ENCODE data around the gene ANKRD63. TPM values are rescaled to one million over a fixed set of nuclear protein-coding genes. Genes with fewer than 3 reads are reported as not detected.
A peak's percentile ranks its signal among the peaks of the same experiment; 100 is the strongest.

The ANKRD63 gene
- total RNA-seq, 4 donors from 2014 or later, result not detected

DNA sequence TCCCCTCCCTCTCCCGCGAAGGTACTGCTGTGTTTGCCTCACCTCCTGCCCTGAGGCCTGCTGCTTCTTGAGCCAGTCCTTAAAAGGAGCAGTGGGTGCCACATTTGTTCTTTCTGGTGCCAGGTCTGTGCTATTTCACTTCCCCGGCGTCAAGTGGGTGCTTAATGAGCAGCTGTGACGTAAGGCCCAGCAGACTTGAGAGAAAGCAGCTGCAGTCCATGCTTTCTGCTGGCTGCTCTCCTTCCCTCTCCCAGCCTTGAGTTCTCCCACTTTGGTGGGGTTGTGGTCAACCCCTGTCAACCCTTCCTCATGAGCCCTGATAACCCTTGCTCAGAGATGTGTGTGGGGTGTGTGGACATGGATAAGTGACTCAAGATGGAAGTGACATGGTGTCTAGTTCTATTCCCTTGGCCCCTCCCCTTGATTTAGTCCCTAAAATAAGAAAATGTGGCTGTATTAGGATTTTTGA, 47.5 kb upstream of the ANKRD63 start:
- Histone ChIP-seq H3K4me3 (no peak overlapping the region), H3K9me3 (no peaks in the 10 kb centered on the region), H3K27ac (replicated peaks in 1 of 4) (peak overlapping the region; percentile 96 to 98 (median 98)), H3K27me3 (no peaks in the 10 kb centered on the region), H3K4me1 (peaks cover 89 to 100% (median 99%) of the 10 kb centered on the region in 4 donors), H3K36me3 (peaks cover 1 to 12% (median 6%) of the 10 kb centered on the region in 4 donors)
- TF ChIP-seq POLR2AphosphoS5 (IDR thresholded peaks at IDR 0.05) (peak; percentile 93 to 95), EP300 (IDR thresholded peaks at IDR 0.05) (peak; percentile 93), POLR2A (IDR thresholded peaks at IDR 0.05; ENCODE audit: low read depth) (no peak)
- TF ChIP-seq, protein P1, sequence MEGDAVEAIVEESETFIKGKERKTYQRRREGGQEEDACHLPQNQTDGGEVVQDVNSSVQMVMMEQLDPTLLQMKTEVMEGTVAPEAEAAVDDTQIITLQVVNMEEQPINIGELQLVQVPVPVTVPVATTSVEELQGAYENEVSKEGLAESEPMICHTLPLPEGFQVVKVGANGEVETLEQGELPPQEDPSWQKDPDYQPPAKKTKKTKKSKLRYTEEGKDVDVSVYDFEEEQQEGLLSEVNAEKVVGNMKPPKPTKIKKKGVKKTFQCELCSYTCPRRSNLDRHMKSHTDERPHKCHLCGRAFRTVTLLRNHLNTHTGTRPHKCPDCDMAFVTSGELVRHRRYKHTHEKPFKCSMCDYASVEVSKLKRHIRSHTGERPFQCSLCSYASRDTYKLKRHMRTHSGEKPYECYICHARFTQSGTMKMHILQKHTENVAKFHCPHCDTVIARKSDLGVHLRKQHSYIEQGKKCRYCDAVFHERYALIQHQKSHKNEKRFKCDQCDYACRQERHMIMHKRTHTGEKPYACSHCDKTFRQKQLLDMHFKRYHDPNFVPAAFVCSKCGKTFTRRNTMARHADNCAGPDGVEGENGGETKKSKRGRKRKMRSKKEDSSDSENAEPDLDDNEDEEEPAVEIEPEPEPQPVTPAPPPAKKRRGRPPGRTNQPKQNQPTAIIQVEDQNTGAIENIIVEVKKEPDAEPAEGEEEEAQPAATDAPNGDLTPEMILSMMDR (IDR thresholded peaks at IDR 0.05), result peak in 1 of 3 experiments; percentile 12
- DNase-seq (ENCODE audit: extremely low spot score), result no peak
- WGBS, result 32% methylated on average over 5 of the region's 5 CpGs
- intact Hi-C loops (cut with DNase I), result no loop called here

GRCh38 chr15:40329804-40330203, 46.9 kb upstream of the ANKRD63 start:
- H3K9me3 ChIP-seq, result no peaks in the 10 kb centered on the region
- TF ChIP-seq POLR2A (IDR thresholded peaks at IDR 0.05; ENCODE audit: low read depth), result no peak
- TF ChIP-seq EP300 (IDR thresholded peaks at IDR 0.05), result peak; percentile 82
- DNase-seq (ENCODE audit: extremely low spot score), result no peak
- intact Hi-C loops (cut with DNase I), result no loop called here
- no peak overlapping the region for H3K4me3 ChIP-seq
- H3K27ac ChIP-seq (replicated peaks in 1 of 4), result peak overlapping the region; percentile 96 to 98 (median 98)
- no peaks in the 10 kb centered on the region for H3K27me3 ChIP-seq
- 62% methylated on average over 7 of the region's 7 CpGs for WGBS
- peaks cover 0 to 6% (median under 1%) of the 10 kb centered on the region in 4 donors for H3K36me3 ChIP-seq
- H3K4me1 ChIP-seq, result peaks cover 89 to 100% (median 99%) of the 10 kb centered on the region in 4 donors

DNA sequence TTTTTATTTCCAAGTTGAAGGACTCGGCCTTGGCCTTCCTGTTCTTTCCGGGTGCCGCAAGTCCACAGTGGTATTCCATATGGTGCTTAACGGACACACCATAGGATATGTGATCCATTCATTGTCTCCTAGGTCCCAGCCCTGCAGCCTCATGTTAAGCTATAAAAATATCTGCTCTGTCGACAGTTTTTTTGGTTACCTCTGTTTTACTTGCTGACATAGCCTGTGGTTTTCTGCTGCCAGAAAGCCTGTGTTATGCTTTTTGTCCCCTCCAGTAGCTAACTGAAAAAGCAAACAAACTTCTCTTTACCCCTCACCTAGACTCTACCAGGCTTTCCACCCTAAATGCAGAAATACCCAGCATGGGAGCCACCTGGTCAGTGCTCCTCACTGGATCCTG, 45.9 kb upstream of the ANKRD63 start:
- no peaks in the 10 kb centered on the region for H3K9me3 ChIP-seq
- peaks cover 0 to 5% (median 0%) of the 10 kb centered on the region in 4 donors for H3K36me3 ChIP-seq
- DNase-seq (ENCODE audit: extremely low spot score), result no peak
- WGBS, result 70% methylated on average over 5 of the region's 5 CpGs
- peak overlapping the region; percentile 96 to 98 (median 98) for H3K27ac ChIP-seq (replicated peaks in 1 of 4)
- intact Hi-C loops (cut with DNase I), result no loop called here
- H3K4me3 ChIP-seq, result no peak overlapping the region
- no peaks in the 10 kb centered on the region for H3K27me3 ChIP-seq
- TF ChIP-seq POLR2A (IDR thresholded peaks at IDR 0.05; ENCODE audit: low read depth), result no peak
- TF ChIP-seq POLR2AphosphoS5 (IDR thresholded peaks at IDR 0.05), result peak in 1 of 2 donors; percentile 18
- H3K4me1 ChIP-seq, result peaks cover 82 to 96% (median 94%) of the 10 kb centered on the region in 4 donors

GRCh38 chr15:40328176-40328575, 45.3 kb upstream of the ANKRD63 start:
- H3K27me3 ChIP-seq, result no peaks in the 10 kb centered on the region
- no peaks in the 10 kb centered on the region for H3K9me3 ChIP-seq
- peak overlapping the region; percentile 96 to 98 (median 98) for H3K27ac ChIP-seq (replicated peaks in 1 of 4)
- no peak overlapping the region for H3K4me3 ChIP-seq
- intact Hi-C loops (cut with DNase I), result no loop called here
- H3K36me3 ChIP-seq, result peaks cover 0 to 5% (median 0%) of the 10 kb centered on the region in 4 donors
- TF ChIP-seq POLR2AphosphoS5 (IDR thresholded peaks at IDR 0.05) (no peak), POLR2A (IDR thresholded peaks at IDR 0.05; ENCODE audit: low read depth) (no peak), EP300 (IDR thresholded peaks at IDR 0.05) (no peak)
- TF ChIP-seq, protein P1 (IDR thresholded peaks at IDR 0.05), result no peak
- peaks cover 76 to 91% (median 88%) of the 10 kb centered on the region in 4 donors for H3K4me1 ChIP-seq
- no peak for DNase-seq (ENCODE audit: extremely low spot score)
- WGBS, result 42% methylated on average over 3 of the region's 3 CpGs

GRCh38 chr15:40327457-40327856, 44.6 kb upstream of the ANKRD63 start:
- peak overlapping the region in 1 of 4 donors; percentile 1 for H3K4me3 ChIP-seq
- 48% methylated on average over 6 of the region's 6 CpGs for WGBS
- DNase-seq (ENCODE audit: extremely low spot score), result no peak
- peaks cover 0 to 5% (median 0%) of the 10 kb centered on the region in 4 donors for H3K36me3 ChIP-seq
- no peaks in the 10 kb centered on the region for H3K27me3 ChIP-seq
- H3K9me3 ChIP-seq, result no peaks in the 10 kb centered on the region
- TF ChIP-seq, protein P1 (IDR thresholded peaks at IDR 0.05), result no peak
- TF ChIP-seq POLR2AphosphoS5 (IDR thresholded peaks at IDR 0.05) (no peak), POLR2A (IDR thresholded peaks at IDR 0.05; ENCODE audit: low read depth) (no peak), EP300 (IDR thresholded peaks at IDR 0.05) (no peak)
- H3K27ac ChIP-seq (replicated peaks in 1 of 4), result peak overlapping the region; percentile 96 to 98 (median 98)
- H3K4me1 ChIP-seq, result peaks cover 75 to 91% (median 88%) of the 10 kb centered on the region in 4 donors
- intact Hi-C loops (cut with DNase I), result no loop called here

Data from esophagus muscularis mucosa (tissue), 4 donors.